Panc1 (cell line): Measurements from ENCODE around the gene FHIT. TPM values are rescaled to one million over a fixed set of nuclear protein-coding genes. Genes with fewer than 3 reads are reported as not detected.

ENCODE experiments used
- ATAC-seq: fragments of 200-7000 bp; cut with Tn5 transposase; 2 replicates; pipeline ENCODE4 v1.9.1; 2020; ENCODE audit warnings: mild to moderate bottlenecking, moderate library complexity
- BruUV-seq: library from RNA; stranded (reverse); fragments of 400-500 nt; replicated peaks from 2 replicates; lab custom pipeline; 2021; lab: Mats Ljungman, UMichigan
- CTCF ChIA-PET: fragments of 300-600 bp; sonication (Branson Sonifier 250); formaldehyde crosslinking; loops from one replicate; lab custom pipeline; 2022; ENCODE audit warnings: antibody characterized with exemption; lab: Charles Lee
- POLR2A ChIA-PET: fragments of 300-600 bp; sonication (Branson Sonifier 250); formaldehyde crosslinking; loops from one replicate; lab custom pipeline; 2022; ENCODE audit warnings: antibody characterized with exemption; lab: Charles Lee
- DNase-seq: peaks from one replicate; pipeline ENCODE4 v3.0.0-alpha.2; 2010; ENCODE audit warnings: low read depth, low spot score
- H3K27ac ChIP-seq: 2 replicates; pipeline ENCODE4 v1.5.1; 2011; ENCODE audit warnings: mild to moderate bottlenecking, low read length, inconsistent platforms
- H3K27me3 ChIP-seq: fragments of 200-500 bp; sonication (Bioruptor generic); 2 replicates; pipeline ENCODE4 v1.6.0; 2014; ENCODE audit warnings: low read length, inconsistent platforms; ENCODE audit not compliant: control insufficient read depth, insufficient read depth
- H3K36me3 ChIP-seq: fragments of 200-500 bp; sonication (Bioruptor generic); 2 replicates; pipeline ENCODE4 v1.5.1; 2014; ENCODE audit warnings: inconsistent platforms, mild to moderate bottlenecking, low read length, moderate library complexity; ENCODE audit not compliant: control insufficient read depth, insufficient read depth
- H3K4me1 ChIP-seq: 2 replicates; pipeline ENCODE4 v1.5.1; 2011; ENCODE audit warnings: inconsistent platforms, mild to moderate bottlenecking, low read length, moderate library complexity; ENCODE audit not compliant: control insufficient read depth, insufficient read depth
- H3K4me3 ChIP-seq, 2 experiments: 2 replicates each; pipeline ENCODE4 v1.5.1; 2011 to 2012; ENCODE audit warnings: low read depth in 2 of 2, low read length in 2 of 2, mild to moderate bottlenecking in 2 of 2, inconsistent platforms in 1 of 2, moderate library complexity in 1 of 2
- H3K9me3 ChIP-seq: fragments of 200-500 bp; sonication (Bioruptor generic); 2 replicates; pipeline ENCODE4 v1.5.1; 2014; ENCODE audit warnings: low read depth, mild to moderate bottlenecking, inconsistent platforms, low read length, moderate library complexity; ENCODE audit not compliant: control insufficient read depth, insufficient read depth
- POLR2AphosphoS5 ChIP-seq: IDR thresholded peaks from 2 replicates; pipeline ENCODE4 v1.6.1; 2012; ENCODE audit warnings: mild to moderate bottlenecking, low read depth, low read length, moderate library complexity
- REST ChIP-seq, 2 experiments: IDR thresholded peaks; 2 replicates each; pipeline ENCODE4 v1.6.1; 2011 to 2012; ENCODE audit warnings: low read depth in 2 of 2, control low read depth in 1 of 2, low read length in 1 of 2, mild to moderate bottlenecking in 1 of 2, moderate library complexity in 1 of 2; ENCODE audit not compliant: insufficient read depth in 1 of 2
- SIN3A ChIP-seq: IDR thresholded peaks from 2 replicates; pipeline ENCODE4 v1.6.1; 2012; ENCODE audit warnings: low read depth, mild to moderate bottlenecking, low read length, moderate library complexity, borderline replicate concordance; ENCODE audit not compliant: insufficient read depth
- TCF7L2 ChIP-seq: IDR thresholded peaks from 2 replicates; pipeline ENCODE4 v1.6.1; 2011; ENCODE audit warnings: mild to moderate bottlenecking, low read depth, low read length, inconsistent platforms
- in situ Hi-C: cut with HindIII; loops from 2 replicates; pipeline ENCODE4 v1.10.0; 2016; ENCODE audit warnings: low sequenced_read_pairs, low pct_unique_long_range_greater_than_20kb
- intact Hi-C: fragments of 100-400 bp; cut with micrococcal nuclease; formaldehyde crosslinking; loops from one replicate; pipeline ENCODE4 v1.10.0; 2022; ENCODE audit not compliant: unreplicated experiment
- total RNA-seq: library from RNA; stranded (reverse); gene quantifications from one replicate; pipeline ENCODE4 v1.2.1, GENCODE V29; 2021; ENCODE audit not compliant: unreplicated experiment
- TF ChIP-seq, protein P1 (sequence below): fragments of 450-650 bp; IDR thresholded peaks from 2 replicates; pipeline ENCODE4 v1.5.1; 2017; ENCODE audit warnings: mild to moderate bottlenecking

Gene FHIT
- total RNA-seq, 1 experiment from 2014 or later = 2.2 TPM

GRCh38 chr3:60033901-60034453 lies 1217.3 kb downstream of the FHIT start:
- H3K27me3 ChIP-seq = no peaks in the 10 kb centered on the region
- no peaks in the 10 kb centered on the region for H3K4me1 ChIP-seq
- in situ Hi-C loops = no loop called here
- no peak overlapping the region for H3K27ac ChIP-seq
- POLR2A ChIA-PET = no interaction called here
- no TSS peak for BruUV-seq
- intact Hi-C loops = no loop called here
- DNase-seq (no peak), ATAC-seq (no peak)
- CTCF ChIA-PET = no interaction called here
- H3K36me3 ChIP-seq = no peaks in the 10 kb centered on the region
- H3K9me3 ChIP-seq = no peaks in the 10 kb centered on the region
- TF ChIP-seq TCF7L2 (no peak), REST (IDR thresholded peaks at IDR 0.05; ENCODE audit: insufficient read depth in 1 of 2, low read depth in 2 of 2, low read length in 1 of 2) (no peak), POLR2AphosphoS5 (no peak), SIN3A (no peak)
- TF ChIP-seq, protein P1, sequence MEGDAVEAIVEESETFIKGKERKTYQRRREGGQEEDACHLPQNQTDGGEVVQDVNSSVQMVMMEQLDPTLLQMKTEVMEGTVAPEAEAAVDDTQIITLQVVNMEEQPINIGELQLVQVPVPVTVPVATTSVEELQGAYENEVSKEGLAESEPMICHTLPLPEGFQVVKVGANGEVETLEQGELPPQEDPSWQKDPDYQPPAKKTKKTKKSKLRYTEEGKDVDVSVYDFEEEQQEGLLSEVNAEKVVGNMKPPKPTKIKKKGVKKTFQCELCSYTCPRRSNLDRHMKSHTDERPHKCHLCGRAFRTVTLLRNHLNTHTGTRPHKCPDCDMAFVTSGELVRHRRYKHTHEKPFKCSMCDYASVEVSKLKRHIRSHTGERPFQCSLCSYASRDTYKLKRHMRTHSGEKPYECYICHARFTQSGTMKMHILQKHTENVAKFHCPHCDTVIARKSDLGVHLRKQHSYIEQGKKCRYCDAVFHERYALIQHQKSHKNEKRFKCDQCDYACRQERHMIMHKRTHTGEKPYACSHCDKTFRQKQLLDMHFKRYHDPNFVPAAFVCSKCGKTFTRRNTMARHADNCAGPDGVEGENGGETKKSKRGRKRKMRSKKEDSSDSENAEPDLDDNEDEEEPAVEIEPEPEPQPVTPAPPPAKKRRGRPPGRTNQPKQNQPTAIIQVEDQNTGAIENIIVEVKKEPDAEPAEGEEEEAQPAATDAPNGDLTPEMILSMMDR = no peak
- no peak overlapping the region for H3K4me3 ChIP-seq

DNA sequence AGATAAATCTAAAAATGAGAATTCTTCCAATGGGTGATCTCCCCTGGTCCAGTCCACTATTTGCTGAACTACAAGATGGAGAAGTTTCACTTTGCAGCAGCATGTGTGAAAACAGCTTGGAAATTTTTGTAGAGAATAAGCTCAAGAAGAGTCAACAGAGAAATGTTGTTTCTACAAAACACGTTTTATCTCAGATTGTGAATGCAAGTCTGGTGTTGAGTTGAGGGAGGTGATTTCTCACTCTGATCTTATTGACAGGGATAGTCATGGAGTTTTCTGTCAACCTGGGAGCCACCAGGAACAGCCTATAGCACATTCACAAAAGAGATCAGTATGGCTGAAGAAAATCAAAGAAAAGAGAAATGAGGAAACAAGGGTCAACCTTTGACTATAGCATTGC lies 1220.3 kb downstream of the FHIT start:
- in situ Hi-C loops = no loop called here

More for the DNA sequence above, 1220.3 kb downstream of the FHIT start:
- no peak for DNase-seq
- no peaks in the 10 kb centered on the region for H3K27me3 ChIP-seq
- ATAC-seq = no peak
- TF ChIP-seq REST (IDR thresholded peaks at IDR 0.05; ENCODE audit: insufficient read depth in 1 of 2, low read depth in 2 of 2, low read length in 1 of 2) (no peak), POLR2AphosphoS5 (no peak), TCF7L2 (no peak), SIN3A (no peak)
- TF ChIP-seq, protein P1 = no peak
- no peaks in the 10 kb centered on the region for H3K36me3 ChIP-seq
- POLR2A ChIA-PET = interaction anchor here (0.8 kb wide), 1 partner anchor 810 kb away, joined by 4 read pairs; no protein-coding TSS in a partner anchor
- intact Hi-C loops = no loop called here
- no peaks in the 10 kb centered on the region for H3K9me3 ChIP-seq
- no peak overlapping the region for H3K27ac ChIP-seq
- no TSS peak for BruUV-seq
- CTCF ChIA-PET = no interaction called here
- no peaks in the 10 kb centered on the region for H3K4me1 ChIP-seq
- H3K4me3 ChIP-seq = no peak overlapping the region
